Measurements from ENCODE around the gene KCNIP3.

Gene KCNIP3

DNA sequence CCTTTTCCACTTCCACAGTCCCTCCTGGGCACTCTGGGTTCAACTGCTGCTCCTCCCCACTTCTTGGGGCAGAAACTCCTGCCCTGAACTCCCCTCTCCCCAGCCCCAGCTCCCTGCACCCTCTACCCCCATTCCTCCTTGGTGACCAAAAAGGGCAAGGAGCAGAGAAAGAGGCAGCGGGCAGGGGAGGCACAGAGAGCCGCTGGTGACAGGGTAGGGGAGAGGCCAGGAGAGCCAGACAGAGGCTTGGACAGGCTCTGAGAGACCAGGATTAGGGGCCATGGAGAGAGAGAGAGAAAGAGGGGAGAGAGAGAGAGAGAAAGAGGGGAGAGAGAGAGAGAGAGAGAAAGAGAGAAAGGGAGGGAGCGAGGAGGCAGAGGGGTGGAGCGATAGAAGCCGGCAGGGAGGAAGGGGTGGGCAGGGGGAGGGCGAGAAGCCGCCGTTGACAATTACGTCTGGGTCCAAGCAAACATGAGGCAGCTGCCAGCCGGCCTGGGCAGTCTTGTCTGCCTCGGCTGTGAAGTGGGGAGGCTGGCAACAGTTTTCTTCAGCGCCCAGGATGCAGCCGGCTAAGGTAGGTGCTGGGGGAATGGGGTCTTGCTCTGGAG is at the start of gene KCNIP3:
KCNIP3 (plus strand) TSS at position 468 of the 608 bp plus-strand sequence; CDS start at position 560, 92 bp downstream.
- no peak within 1 kb of the TSS for H3K27ac ChIP-seq (ENCODE audit: low read depth, low read length)
- H3K27me3 ChIP-seq (ENCODE audit: insufficient read depth, low read length): no peaks in the 10 kb centered on the region; the same call in none of the 2 replicates
- no peak within 1 kb of the TSS for H2AFZ ChIP-seq (ENCODE audit: low read length, unreplicated experiment)
- peak within 1 kb of the TSS; percentile 64 for H3K4me3 ChIP-seq (ENCODE audit: low read depth, low read length)
- H3K4me1 ChIP-seq (ENCODE audit: control insufficient read depth, insufficient read depth, low read length, unreplicated experiment): peaks cover 17% of the 10 kb centered on the region
- no peaks in the 10 kb centered on the region for H3K36me3 ChIP-seq (ENCODE audit: insufficient read depth, low read length)
- H3K79me2 ChIP-seq (ENCODE audit: control insufficient read depth, insufficient read depth, low read length, unreplicated experiment): no peaks in the 10 kb centered on the region

GRCh38 chr2:95258271-95258670 is 38.9 kb upstream of the KCNIP3 start:
- no peak overlapping the region for H3K4me3 ChIP-seq (ENCODE audit: low read depth, low read length)
- H3K4me1 ChIP-seq (ENCODE audit: control insufficient read depth, insufficient read depth, low read length, unreplicated experiment): peaks cover 7% of the 10 kb centered on the region

GRCh38 chr2:95260028-95261023 is 36.8 kb upstream of the KCNIP3 start:
- no peak overlapping the region for H3K27ac ChIP-seq (ENCODE audit: low read depth, low read length)
- no peak overlapping the region for H2AFZ ChIP-seq (ENCODE audit: low read length, unreplicated experiment)
- peaks cover 7% of the 10 kb centered on the region for H3K4me1 ChIP-seq (ENCODE audit: control insufficient read depth, insufficient read depth, low read length, unreplicated experiment)
- H3K27me3 ChIP-seq (ENCODE audit: insufficient read depth, low read length): peaks cover 20% of the 10 kb centered on the region; the same call in 1 of the 2 replicates
- H3K36me3 ChIP-seq (ENCODE audit: insufficient read depth, low read length): no peaks in the 10 kb centered on the region
- no peak overlapping the region for H3K4me3 ChIP-seq (ENCODE audit: low read depth, low read length)
- no peaks in the 10 kb centered on the region for H3K79me2 ChIP-seq (ENCODE audit: control insufficient read depth, insufficient read depth, low read length, unreplicated experiment)

More at GRCh38 chr2:95258271-95258670, 38.9 kb upstream of the KCNIP3 start:
- no peak overlapping the region for H3K27ac ChIP-seq (ENCODE audit: low read depth, low read length)
- no peak overlapping the region for H2AFZ ChIP-seq (ENCODE audit: low read length, unreplicated experiment)
- H3K36me3 ChIP-seq (ENCODE audit: insufficient read depth, low read length): no peaks in the 10 kb centered on the region
- no peaks in the 10 kb centered on the region for H3K79me2 ChIP-seq (ENCODE audit: control insufficient read depth, insufficient read depth, low read length, unreplicated experiment)
- H3K27me3 ChIP-seq (ENCODE audit: insufficient read depth, low read length): peaks cover 18% of the 10 kb centered on the region; the same call in 1 of the 2 replicates

DNA sequence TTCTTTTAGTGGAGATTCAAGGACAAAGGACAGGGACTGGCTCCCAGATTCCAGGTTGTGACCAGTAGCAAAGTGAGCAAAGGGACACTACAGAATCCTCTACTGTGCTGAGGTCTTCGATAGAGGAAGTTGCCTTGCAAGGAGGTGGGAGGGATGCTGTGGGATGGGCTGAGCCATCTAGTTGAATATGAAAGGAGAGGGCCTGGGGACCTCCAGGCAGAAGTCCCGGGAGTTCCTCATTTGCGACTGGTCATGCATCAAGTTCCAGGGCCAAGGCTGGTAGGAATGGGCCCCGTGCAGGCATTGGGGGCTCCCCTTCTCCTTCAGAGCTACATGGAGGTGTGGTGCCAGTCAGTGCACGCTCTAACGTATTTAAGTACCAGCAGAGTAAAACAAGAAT is 35.5 kb upstream of the KCNIP3 start:
- no peaks in the 10 kb centered on the region for H3K79me2 ChIP-seq (ENCODE audit: control insufficient read depth, insufficient read depth, low read length, unreplicated experiment)
- peaks cover 30% of the 10 kb centered on the region for H3K27me3 ChIP-seq (ENCODE audit: insufficient read depth, low read length)
- H3K4me1 ChIP-seq (ENCODE audit: control insufficient read depth, insufficient read depth, low read length, unreplicated experiment): peaks cover 7% of the 10 kb centered on the region

DNA sequence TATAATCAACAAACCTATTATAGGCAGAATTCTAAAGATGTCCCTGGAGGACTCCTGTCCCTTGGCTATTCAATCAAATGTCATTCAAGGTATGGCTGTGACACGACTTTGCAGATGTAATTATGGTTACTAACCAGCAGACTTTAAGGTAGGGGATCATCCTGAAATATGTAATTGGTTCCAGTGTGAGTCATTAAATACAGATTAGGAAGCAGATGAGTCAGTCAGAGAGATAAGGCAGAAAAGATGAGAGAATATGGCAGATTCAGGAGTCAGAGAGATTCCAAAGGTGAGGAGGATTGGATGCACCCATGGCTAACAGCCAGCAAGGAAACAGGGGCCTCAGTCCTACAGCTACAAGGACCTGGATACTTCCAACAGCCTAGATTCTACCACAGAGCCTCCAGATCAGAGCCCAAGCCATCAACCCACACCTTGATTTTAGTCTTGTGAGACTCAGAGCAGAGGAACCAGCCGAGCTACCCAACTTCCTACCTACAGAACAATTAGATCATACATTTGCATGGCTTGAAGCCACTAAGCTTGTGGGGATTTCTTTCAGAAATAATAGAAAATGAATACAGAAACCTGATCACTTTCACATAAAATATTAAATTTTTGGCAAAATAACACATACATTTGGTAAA is 34.1 kb upstream of the KCNIP3 start:
- Histone ChIP-seq H3K4me1 (ENCODE audit: control insufficient read depth, insufficient read depth, low read length, unreplicated experiment) (peaks cover 7% of the 10 kb centered on the region), H3K4me3 (ENCODE audit: low read depth, low read length) (no peak overlapping the region), H3K27ac (ENCODE audit: low read depth, low read length) (no peak overlapping the region), H3K27me3 (ENCODE audit: insufficient read depth, low read length) (peaks cover 32% of the 10 kb centered on the region), H3K79me2 (ENCODE audit: control insufficient read depth, insufficient read depth, low read length, unreplicated experiment) (no peaks in the 10 kb centered on the region), H2AFZ (ENCODE audit: low read length, unreplicated experiment) (no peak overlapping the region), H3K36me3 (ENCODE audit: insufficient read depth, low read length) (no peaks in the 10 kb centered on the region)

More for the DNA sequence above, 35.5 kb upstream of the KCNIP3 start:
- no peak overlapping the region for H2AFZ ChIP-seq (ENCODE audit: low read length, unreplicated experiment)
- H3K27ac ChIP-seq (ENCODE audit: low read depth, low read length): no peak overlapping the region
- H3K4me3 ChIP-seq (ENCODE audit: low read depth, low read length): no peak overlapping the region
- no peaks in the 10 kb centered on the region for H3K36me3 ChIP-seq (ENCODE audit: insufficient read depth, low read length)

- no peak overlapping the region for H3K4me3 ChIP-seq (ENCODE audit: low read depth, low read length)
- H3K27me3 ChIP-seq (ENCODE audit: insufficient read depth, low read length): peaks cover 16% of the 10 kb centered on the region
- H3K36me3 ChIP-seq (ENCODE audit: insufficient read depth, low read length): no peaks in the 10 kb centered on the region
- H3K27ac ChIP-seq (ENCODE audit: low read depth, low read length): no peak overlapping the region
- H2AFZ ChIP-seq (ENCODE audit: low read length, unreplicated experiment): no peak overlapping the region
- no peaks in the 10 kb centered on the region for H3K79me2 ChIP-seq (ENCODE audit: control insufficient read depth, insufficient read depth, low read length, unreplicated experiment)
- H3K4me1 ChIP-seq (ENCODE audit: control insufficient read depth, insufficient read depth, low read length, unreplicated experiment): peaks cover 7% of the 10 kb centered on the region
Observed at GRCh38 chr2:95264624-95265023, 32.5 kb upstream of the KCNIP3 start.

GRCh38 chr2:95265182-95265581 is 32.0 kb upstream of the KCNIP3 start:
- no peak overlapping the region for H3K4me3 ChIP-seq (ENCODE audit: low read depth, low read length)

GRCh38 chr2:95266781-95267430 is 30.2 kb upstream of the KCNIP3 start:
- Histone ChIP-seq H3K79me2 (ENCODE audit: control insufficient read depth, insufficient read depth, low read length, unreplicated experiment) (no peaks in the 10 kb centered on the region), H3K36me3 (ENCODE audit: insufficient read depth, low read length) (no peaks in the 10 kb centered on the region), H3K4me3 (ENCODE audit: low read depth, low read length) (no peak overlapping the region), H3K27ac (ENCODE audit: low read depth, low read length) (no peak overlapping the region), H3K4me1 (ENCODE audit: control insufficient read depth, insufficient read depth, low read length, unreplicated experiment) (peaks cover 7% of the 10 kb centered on the region), H3K27me3 (ENCODE audit: insufficient read depth, low read length) (peaks cover 16% of the 10 kb centered on the region), H2AFZ (ENCODE audit: low read length, unreplicated experiment) (no peak overlapping the region)

More at GRCh38 chr2:95265182-95265581, 32.0 kb upstream of the KCNIP3 start:
- Histone ChIP-seq H3K27me3 (ENCODE audit: insufficient read depth, low read length) (peaks cover 16% of the 10 kb centered on the region), H3K4me1 (ENCODE audit: control insufficient read depth, insufficient read depth, low read length, unreplicated experiment) (peaks cover 7% of the 10 kb centered on the region), H2AFZ (ENCODE audit: low read length, unreplicated experiment) (no peak overlapping the region), H3K79me2 (ENCODE audit: control insufficient read depth, insufficient read depth, low read length, unreplicated experiment) (no peaks in the 10 kb centered on the region), H3K36me3 (ENCODE audit: insufficient read depth, low read length) (no peaks in the 10 kb centered on the region), H3K27ac (ENCODE audit: low read depth, low read length) (no peak overlapping the region)

- no peaks in the 10 kb centered on the region for H3K79me2 ChIP-seq (ENCODE audit: control insufficient read depth, insufficient read depth, low read length, unreplicated experiment)
- no peak overlapping the region for H2AFZ ChIP-seq (ENCODE audit: low read length, unreplicated experiment)
- peaks cover 16% of the 10 kb centered on the region for H3K27me3 ChIP-seq (ENCODE audit: insufficient read depth, low read length)
Observed at GRCh38 chr2:95267458-95268210, 29.5 kb upstream of the KCNIP3 start.

More at GRCh38 chr2:95267458-95268210, 29.5 kb upstream of the KCNIP3 start:
- no peak overlapping the region for H3K4me3 ChIP-seq (ENCODE audit: low read depth, low read length)
- H3K27ac ChIP-seq (ENCODE audit: low read depth, low read length): no peak overlapping the region
- peaks cover 6% of the 10 kb centered on the region for H3K4me1 ChIP-seq (ENCODE audit: control insufficient read depth, insufficient read depth, low read length, unreplicated experiment)
- no peaks in the 10 kb centered on the region for H3K36me3 ChIP-seq (ENCODE audit: insufficient read depth, low read length)
